GM18505 (cell line): ENCODE results near the gene TUBB1.

Source experiments
- ATAC-seq: cut with Tn5 transposase; IDR thresholded peaks from one replicate; pipeline ENCODE4 v1.9.1; 2021; ENCODE audit not compliant: unreplicated experiment
- POLR2A ChIP-seq: IDR thresholded peaks from 4 replicates; pipeline ENCODE4 v1.6.1; 2011; ENCODE audit warnings: borderline replicate concordance; ENCODE audit not compliant: insufficient read depth, insufficient read length; ENCODE audit errors: extremely low read depth

TUBB1 gene

DNA sequence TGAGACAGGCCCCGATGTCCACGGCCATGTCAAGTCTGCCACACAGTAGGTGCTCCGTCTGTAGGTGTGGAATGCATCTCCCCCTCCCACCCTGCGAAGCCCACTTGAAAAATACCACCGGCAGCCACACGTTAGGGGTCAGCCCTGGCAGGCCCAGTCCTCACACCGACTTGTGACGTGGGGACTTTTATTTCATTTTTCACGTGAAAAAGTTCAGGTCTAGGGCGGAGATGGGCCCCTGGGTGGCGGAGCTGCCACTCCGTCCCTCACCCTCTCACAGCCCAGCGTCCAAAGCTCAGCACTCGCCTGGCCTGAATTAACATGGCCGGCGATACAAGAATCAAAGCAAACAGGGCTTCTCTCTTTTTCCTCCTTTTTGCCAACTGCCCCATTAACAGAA, 3.8 kb upstream of the TUBB1 start:
- no peak for TF ChIP-seq POLR2A
- no peak for ATAC-seq

DNA sequence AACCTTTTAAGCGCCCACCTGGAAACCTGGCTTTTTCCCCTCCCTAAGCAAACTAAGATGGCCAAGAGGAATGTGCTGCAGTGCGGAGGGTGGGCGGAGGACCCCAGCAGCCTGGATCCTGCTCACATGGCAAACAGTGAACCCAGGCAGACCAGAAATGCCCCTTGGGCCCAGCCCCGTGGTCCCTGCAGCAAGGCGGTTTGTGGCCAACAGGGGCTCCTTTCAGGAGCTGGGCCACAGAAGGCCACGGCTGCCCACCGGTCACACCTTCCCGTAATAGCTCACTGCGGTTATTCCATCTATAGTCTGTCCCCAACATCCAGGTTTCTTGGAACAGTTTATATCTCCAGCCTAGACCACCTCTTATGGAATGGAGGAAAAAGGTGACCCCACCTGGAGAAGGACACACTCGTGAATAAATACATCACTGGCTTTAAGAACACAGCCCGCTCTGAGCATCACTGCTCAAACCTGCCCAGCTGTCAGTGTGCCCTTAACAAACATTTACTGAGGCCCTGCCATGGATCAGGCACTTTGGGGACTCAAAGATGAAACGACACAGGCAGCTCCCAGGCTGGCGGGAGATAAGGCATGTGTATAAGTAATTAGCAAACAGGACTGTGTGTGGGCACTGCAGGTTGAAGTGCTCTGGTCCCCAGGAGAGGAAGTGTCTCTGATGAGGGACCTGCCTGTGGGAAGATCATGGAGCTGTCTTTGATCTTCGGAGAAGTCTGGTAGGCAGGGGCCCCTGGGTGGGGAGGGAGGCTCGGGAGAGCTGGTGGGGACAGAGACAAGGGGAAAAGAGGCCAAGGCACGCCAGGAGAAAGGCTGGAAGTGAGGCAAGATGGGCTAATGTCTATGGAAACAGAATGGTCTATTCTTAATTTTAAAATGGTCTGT, 3.2 kb upstream of the TUBB1 start:
- ATAC-seq, result no peak
- TF ChIP-seq POLR2A, result no peak

DNA sequence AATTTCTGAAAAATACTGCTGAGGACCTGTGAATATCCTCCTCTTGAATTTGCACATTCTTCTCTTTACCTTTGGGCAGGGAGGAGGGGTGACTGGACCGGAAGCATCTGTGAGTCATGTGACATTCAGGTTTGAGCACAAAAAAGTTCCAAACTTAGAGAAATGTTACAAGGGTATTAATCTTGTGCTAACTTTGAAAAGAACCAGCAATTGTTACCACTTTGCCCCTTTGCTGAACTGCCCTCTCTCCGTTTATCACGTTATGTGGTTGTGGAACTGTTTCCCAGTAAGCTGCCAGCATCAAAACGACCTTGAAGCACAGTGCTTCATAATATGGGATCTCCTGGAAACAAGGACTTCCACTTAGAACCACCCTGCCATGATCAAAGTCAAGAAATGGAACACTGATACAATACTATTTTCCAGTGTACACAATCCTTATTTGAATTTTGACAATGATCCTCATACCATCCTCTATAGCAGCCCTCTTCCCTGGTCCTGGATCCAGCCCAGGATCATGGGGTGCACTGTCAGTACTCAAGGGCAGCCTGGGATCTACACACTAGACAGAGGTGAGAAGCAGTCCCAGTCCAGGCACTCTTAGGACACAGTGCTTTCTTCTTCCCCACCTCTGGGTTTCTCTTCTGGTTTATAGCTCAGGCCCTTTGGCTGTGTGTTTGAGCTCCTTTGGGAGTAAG, 2.3 kb upstream of the TUBB1 start:
- no peak for ATAC-seq
- no peak for TF ChIP-seq POLR2A

DNA sequence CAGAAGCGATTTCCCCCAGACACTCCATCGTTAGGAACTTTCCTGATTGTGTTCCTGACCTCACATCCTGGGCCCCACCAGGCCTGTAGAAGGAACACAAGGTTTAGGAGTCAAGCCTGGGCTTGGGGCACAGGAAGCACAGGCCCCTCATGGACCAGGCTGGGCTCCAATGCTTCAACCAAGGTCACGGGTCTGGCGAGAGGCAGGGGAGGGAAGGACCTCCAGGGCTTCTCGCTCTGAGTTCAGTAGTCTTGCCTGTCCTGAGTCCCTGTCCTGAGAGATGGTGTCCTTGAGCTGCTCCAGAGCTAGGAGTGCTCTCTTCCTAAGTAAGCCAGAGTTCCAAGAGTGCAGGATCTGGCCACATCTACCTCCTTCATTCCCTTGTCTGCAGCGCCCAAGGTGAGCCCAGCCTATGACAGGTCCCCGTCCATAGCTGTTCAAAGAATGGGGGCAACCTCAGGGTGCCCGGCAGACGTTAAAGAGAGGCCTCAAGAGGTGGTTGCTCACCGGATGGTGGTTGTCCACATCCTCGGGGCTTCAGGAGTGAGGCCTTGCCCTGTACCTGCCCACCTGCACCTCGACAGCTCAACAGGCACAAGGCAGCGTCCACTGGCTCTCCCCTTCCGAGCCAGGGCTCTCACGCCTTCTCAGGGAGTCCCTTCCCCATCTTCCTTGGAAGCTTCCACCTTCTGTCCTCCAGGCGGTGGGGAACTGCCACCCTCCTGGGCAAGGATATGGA, 1.6 kb upstream of the TUBB1 start:
- ATAC-seq, result no peak
- no peak for TF ChIP-seq POLR2A

DNA sequence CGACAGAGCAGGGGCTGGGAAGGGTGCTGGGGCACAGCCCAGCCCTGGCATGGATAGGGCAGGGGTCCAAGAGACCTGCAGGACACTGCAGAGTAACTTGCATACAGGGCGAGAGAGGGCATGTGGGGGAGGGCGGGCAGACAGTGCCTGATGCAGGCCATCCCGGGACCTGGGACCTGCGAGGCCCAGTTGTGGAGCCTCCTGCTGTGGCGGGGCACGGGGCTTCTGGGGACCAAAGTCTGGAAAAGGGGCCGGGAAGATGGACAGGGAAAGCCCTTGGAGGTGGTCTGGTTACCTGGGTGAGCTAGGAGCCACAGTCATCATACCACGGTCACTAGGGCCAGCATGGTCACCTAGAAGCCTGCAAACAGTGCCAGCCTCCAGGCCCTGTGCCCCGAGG, 412 bp upstream of the TUBB1 start:
- ATAC-seq, result no peak
- no peak for TF ChIP-seq POLR2A

DNA sequence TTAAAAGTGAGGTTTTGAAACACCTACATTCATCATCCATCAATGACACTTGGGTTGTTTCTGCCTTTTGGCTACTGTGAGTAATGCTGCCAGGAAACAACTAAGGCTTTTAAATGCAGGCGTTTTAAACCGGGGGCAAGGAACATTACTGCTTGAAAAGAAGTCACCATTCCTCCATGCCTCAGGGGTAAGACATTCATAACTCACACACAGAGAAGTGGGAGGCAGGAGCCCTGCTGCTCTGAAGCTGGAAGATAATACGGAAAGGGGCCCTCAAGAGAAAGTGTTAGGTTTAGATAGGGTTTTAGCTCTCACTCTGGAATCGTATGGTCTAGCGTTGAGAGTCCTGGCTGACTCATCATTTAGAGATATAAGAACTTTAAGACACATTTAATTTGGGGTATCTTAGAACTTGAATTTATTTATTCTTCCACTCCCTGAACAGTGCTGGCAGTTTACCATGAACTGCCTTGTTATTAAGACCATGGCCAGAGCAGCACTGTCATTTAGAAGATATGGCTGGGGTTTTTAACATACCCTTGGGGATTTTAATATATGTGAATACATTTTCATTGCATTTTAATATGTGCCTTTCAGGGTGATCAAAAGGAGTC, 1.8 kb downstream of the TUBB1 start:
- no peak for ATAC-seq
- TF ChIP-seq POLR2A, result no peak

DNA sequence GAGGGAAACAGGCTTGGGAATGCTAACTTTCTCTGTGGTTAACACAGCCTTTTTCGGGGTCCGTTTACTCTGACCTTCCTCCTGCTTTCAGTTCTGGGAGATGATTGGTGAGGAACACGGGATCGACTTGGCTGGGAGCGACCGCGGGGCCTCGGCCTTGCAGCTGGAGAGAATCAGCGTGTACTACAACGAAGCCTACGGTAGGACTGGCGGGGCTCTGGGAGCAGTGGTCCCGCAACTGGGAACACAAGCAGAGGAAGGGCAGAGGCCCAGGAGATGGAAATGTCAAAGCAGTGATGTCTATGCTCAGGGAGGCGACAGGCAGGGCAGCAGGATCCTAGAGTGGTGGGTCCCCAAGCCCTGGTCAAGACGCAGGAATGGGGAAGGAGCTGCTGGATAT, 3.5 kb downstream of the TUBB1 start:
- TF ChIP-seq POLR2A, result no peak
- ATAC-seq, result no peak

DNA sequence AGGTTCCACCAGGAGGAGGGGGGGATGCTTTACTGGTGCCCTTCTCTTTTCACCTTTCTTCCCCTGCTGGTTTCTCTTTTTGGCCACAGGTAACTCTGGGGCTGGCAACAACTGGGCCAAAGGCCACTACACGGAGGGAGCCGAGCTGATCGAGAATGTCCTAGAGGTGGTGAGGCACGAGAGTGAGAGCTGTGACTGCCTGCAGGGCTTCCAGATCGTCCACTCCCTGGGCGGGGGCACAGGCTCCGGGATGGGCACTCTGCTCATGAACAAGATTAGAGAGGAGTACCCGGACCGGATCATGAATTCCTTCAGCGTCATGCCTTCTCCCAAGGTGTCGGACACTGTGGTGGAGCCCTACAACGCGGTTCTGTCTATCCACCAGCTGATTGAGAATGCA, 4.4 kb downstream of the TUBB1 start:
- no peak for TF ChIP-seq POLR2A
- ATAC-seq, result no peak

DNA sequence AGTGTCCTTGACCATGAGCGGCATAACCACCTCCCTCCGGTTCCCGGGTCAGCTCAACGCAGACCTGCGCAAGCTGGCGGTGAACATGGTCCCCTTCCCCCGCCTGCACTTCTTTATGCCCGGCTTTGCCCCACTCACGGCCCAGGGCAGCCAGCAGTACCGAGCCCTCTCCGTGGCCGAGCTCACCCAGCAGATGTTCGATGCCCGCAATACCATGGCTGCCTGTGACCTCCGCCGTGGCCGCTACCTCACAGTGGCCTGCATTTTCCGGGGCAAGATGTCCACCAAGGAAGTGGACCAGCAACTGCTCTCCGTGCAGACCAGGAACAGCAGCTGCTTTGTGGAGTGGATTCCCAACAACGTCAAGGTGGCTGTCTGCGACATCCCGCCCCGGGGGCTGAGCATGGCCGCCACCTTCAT, 4.9 kb downstream of the TUBB1 start:
- ATAC-seq, result no peak
- TF ChIP-seq POLR2A, result no peak

DNA sequence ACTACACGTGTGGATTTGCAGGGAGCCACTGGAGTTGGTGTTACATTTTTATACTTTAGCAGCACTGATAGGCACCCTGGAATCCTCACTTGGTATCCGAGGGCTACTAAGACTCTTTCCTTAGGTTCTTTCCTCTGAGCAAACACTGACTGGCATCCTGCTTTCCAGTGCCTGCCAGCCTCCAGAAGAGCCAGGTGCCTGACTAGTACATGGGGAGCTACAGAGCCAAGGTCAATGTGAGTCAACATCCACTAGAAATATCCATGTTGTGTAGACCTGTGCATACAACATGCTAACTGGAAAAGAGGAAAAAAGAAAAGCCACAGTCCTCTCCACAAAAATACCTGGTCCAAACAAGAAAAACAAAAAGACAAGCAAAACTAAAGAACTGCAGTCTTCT, 5.9 kb downstream of the TUBB1 start:
- ATAC-seq, result no peak

DNA sequence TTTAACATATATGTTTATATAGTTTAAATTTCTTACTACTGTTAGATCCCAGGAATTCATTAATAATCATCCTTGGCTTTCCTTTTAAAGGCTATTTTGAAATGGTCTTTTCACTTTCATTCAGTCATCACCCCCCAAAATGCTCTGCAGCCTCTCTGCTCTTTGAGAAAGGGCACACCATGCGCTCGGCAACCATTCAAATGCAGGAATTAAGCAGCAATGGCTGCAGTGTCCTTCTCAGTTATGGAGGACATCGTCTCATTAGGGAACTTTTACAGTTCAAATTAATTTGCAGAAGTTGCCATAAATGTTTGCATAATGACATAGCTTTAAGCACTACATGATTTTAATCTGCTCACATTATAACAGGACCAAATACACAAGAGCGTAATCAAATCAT, 6.3 kb downstream of the TUBB1 start:
- no peak for ATAC-seq
- TF ChIP-seq POLR2A, result no peak

More for the DNA sequence above, 5.9 kb downstream of the TUBB1 start:
- no peak for TF ChIP-seq POLR2A

DNA sequence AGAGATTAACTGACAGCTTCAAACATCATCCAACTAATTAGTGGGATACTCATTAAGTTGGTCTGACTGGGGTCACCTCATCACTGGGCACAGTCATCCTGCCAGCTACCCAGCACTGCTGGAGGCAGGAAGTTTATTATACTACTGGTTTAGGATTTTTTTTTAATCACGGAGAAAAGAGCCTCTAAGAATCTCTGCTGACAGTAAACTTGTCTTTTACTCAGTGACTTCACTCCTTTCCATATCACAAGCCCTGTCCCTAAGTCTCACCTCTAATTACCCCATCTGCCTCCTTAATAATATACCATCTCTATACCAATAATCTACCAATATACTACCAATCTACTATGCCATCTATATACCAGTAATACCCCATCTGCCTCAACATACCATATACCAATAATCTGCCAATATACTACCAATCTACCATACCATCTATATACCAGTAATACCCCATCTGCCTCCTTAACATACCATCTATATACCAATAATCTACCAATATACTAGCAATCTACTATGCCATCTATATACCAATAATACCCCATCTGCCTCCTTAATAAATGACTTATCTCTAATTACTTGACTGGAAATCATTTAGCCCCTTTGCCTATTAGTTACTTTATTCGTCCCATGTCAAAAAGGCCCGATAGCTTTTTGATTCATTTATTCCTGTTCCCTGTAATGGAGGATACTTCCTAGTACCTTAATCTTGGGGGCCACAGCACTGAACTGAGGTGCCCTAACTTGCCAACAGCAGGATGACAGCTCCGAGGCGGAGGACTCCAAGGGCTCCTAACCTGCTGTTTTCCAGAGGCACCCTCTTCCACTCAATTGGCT, 7.9 kb downstream of the TUBB1 start:
- no peak for ATAC-seq
- TF ChIP-seq POLR2A, result no peak
